RKO (cell line): ENCODE measurements around the gene HAND1.
"Not testable (repeated sequence)": the region's sequence is repeated elsewhere in the genome, so short reads cannot be mapped to it uniquely, and the experiment has no call there.

Source experiments
- DNase-seq: peaks from one replicate; pipeline ENCODE4 v3.0.0-alpha.2; 2016; ENCODE audit warnings: low spot score

HAND1 gene

GRCh38 chr5:154478224-154478565 lies at the start of gene HAND1:
Gene HAND1, minus strand, starts transcription at chr5:154478227. Its CDS starts 219 bp downstream, at chr5:154478008.
- DNase-seq: no peak

- no peak for DNase-seq
Measured at GRCh38 chr5:154526231-154527226, 48.5 kb upstream of the HAND1 start.

GRCh38 chr5:154524859-154525258 lies 46.8 kb upstream of the HAND1 start:
- DNase-seq: no peak

GRCh38 chr5:154524181-154524580 lies 46.2 kb upstream of the HAND1 start:
- no peak for DNase-seq

GRCh38 chr5:154523709-154524108 lies 45.7 kb upstream of the HAND1 start:
- DNase-seq: no peak

- no peak for DNase-seq
Measured at GRCh38 chr5:154523104-154523503, 45.1 kb upstream of the HAND1 start.

GRCh38 chr5:154522284-154522683 lies 44.3 kb upstream of the HAND1 start:
- no peak for DNase-seq

GRCh38 chr5:154521756-154522155 lies 43.7 kb upstream of the HAND1 start:
- DNase-seq: no peak

- DNase-seq: peak; percentile 11
Measured at GRCh38 chr5:154520861-154521453, 42.9 kb upstream of the HAND1 start.

- DNase-seq: peak; percentile 16
Measured at GRCh38 chr5:154519359-154519758, 41.3 kb upstream of the HAND1 start.

GRCh38 chr5:154518438-154518867 lies 40.4 kb upstream of the HAND1 start:
- no peak for DNase-seq

GRCh38 chr5:154517810-154518437 lies 39.9 kb upstream of the HAND1 start:
- no peak for DNase-seq

- no peak for DNase-seq
Measured at GRCh38 chr5:154517181-154517580, 39.2 kb upstream of the HAND1 start.

GRCh38 chr5:154516475-154516874 lies 38.4 kb upstream of the HAND1 start:
- DNase-seq: peak; percentile 15

- DNase-seq: not testable (repeated sequence)
Measured at GRCh38 chr5:154515488-154515887, 37.5 kb upstream of the HAND1 start.

- no peak for DNase-seq
Measured at GRCh38 chr5:154514331-154514730, 36.3 kb upstream of the HAND1 start.

- no peak for DNase-seq
Measured at GRCh38 chr5:154513669-154514084, 35.6 kb upstream of the HAND1 start.

GRCh38 chr5:154511984-154512383 lies 34.0 kb upstream of the HAND1 start:
- DNase-seq: no peak

- DNase-seq: peak; percentile 9
Measured at GRCh38 chr5:154509784-154510555, 31.9 kb upstream of the HAND1 start.

GRCh38 chr5:154508114-154508513 lies 30.1 kb upstream of the HAND1 start:
- no peak for DNase-seq

GRCh38 chr5:154506716-154507080 lies 28.7 kb upstream of the HAND1 start:
- DNase-seq: no peak
